GM20431 (cell line): ENCODE measurements around the gene NT5DC2.

ENCODE experiments used
- in situ Hi-C: fragments of 300-500 bp; cut with MseI, MboI; formaldehyde crosslinking; loops from one replicate; pipeline ENCODE4 v1.15.0; 2020; ENCODE audit warnings: low sequenced_read_pairs; ENCODE audit not compliant: unreplicated experiment

The NT5DC2 gene

GRCh38 chr3:52490939-52491526 lies 42.6 kb downstream of the NT5DC2 start:
- in situ Hi-C loops, result no loop called here

- in situ Hi-C loops, result no loop called here
Measured at GRCh38 chr3:52490035-52490938, 43.4 kb downstream of the NT5DC2 start.

- in situ Hi-C loops, result no loop called here
Measured at GRCh38 chr3:52489453-52489852, 44.2 kb downstream of the NT5DC2 start.

GRCh38 chr3:52488746-52489145 lies 44.9 kb downstream of the NT5DC2 start:
- in situ Hi-C loops, result no loop called here

- in situ Hi-C loops, result no loop called here
Measured at GRCh38 chr3:52487788-52488691, 45.6 kb downstream of the NT5DC2 start.

GRCh38 chr3:52487050-52487787 lies 46.4 kb downstream of the NT5DC2 start:
- in situ Hi-C loops, result no loop called here

GRCh38 chr3:52484680-52485461 lies 48.8 kb downstream of the NT5DC2 start:
- in situ Hi-C loops, result no loop called here

GRCh38 chr3:52483577-52484381 lies 49.9 kb downstream of the NT5DC2 start:
- in situ Hi-C loops, result no loop called here

- in situ Hi-C loops, result no loop called here
Measured at GRCh38 chr3:52483081-52483480, 50.6 kb downstream of the NT5DC2 start.

- in situ Hi-C loops, result no loop called here
Measured at GRCh38 chr3:52481819-52482521, 51.7 kb downstream of the NT5DC2 start.

GRCh38 chr3:52480768-52481715 lies 52.6 kb downstream of the NT5DC2 start:
- in situ Hi-C loops, result no loop called here

GRCh38 chr3:52479877-52480575 lies 53.6 kb downstream of the NT5DC2 start:
- in situ Hi-C loops, result no loop called here

- in situ Hi-C loops, result no loop called here
Measured at GRCh38 chr3:52479037-52479876, 54.4 kb downstream of the NT5DC2 start.

GRCh38 chr3:52477796-52478095 lies 55.9 kb downstream of the NT5DC2 start:
- in situ Hi-C loops, result no loop called here

- in situ Hi-C loops, result no loop called here
Measured at GRCh38 chr3:52477076-52477795, 56.4 kb downstream of the NT5DC2 start.
